NK-92 (cell line): ENCODE measurements around the gene LONRF3.

ENCODE experiments used
- DNase-seq: peaks from one replicate; lab custom pipeline; 2025; ENCODE audit not compliant: unreplicated experiment; lab: John Stamatoyannopoulos, UW

The LONRF3 gene

DNA sequence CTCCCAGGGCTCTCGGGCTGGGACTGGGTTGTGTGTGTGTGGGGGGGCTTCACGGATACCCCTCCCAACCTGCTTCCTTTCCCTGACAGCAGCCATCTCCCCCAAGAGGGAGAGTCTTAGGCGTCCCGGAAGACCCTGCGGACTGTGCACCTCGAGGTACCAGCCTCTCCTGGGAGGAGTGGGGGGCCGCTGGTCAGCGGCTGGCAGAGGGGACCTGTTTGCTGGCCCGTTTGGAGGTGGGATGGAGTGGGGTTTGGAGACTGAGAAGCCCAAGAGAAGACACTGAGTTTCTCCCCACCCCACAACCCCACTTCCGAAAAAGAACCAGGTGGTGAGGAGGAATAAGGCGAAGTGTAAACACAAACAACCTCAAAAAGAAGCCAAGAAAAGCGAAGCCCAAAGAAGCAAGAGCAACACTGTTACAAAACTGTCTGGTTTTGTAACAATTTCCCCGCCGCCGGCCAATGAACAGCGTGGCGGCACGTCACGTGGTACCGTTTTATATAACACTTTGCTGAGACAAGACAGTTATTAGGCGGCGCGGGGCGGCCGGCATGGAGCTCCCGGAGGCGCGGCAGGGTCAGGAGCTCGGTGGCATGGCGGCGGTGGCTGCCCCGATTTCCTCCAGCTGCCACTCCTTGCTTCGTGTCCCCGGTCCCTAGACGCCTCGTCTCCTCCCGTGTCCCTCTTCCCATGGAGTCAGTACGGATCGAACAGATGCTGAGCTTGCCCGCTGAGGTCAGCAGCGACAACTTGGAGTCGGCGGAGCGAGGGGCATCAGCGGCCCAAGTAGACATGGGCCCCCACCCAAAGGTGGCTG is at the start of gene LONRF3:
LONRF3 (plus strand) TSS at position 531 of the 820 bp plus-strand sequence; CDS start at position 694, 163 bp downstream.
- no peak for DNase-seq

- DNase-seq: no peak
Measured at GRCh38 chrX:118928151-118928550, 46.3 kb upstream of the LONRF3 start.

DNA sequence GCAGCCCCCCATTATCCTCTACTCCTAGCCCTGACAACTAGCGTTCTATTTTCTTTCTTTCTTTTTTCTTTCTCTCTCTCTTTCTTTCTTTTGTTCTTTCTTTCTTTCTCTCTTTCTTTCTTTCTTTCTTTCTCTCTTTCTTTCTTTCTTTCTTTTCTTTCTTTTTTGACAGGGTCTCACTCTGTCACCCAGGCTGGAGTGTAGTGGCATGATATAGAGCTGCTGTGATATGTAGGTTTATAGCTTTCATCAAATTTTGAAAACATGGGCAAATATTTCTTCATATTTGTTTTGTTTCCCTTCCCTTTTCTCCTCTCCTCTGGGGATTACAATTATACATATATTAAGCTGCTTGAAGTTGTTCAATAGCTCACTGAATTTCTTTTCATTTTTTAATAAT is 39.1 kb upstream of the LONRF3 start:
- no peak for DNase-seq

- DNase-seq: no peak
Measured at GRCh38 chrX:118941147-118941546, 33.3 kb upstream of the LONRF3 start.

- DNase-seq: no peak
Measured at GRCh38 chrX:118943102-118943501, 31.3 kb upstream of the LONRF3 start.

- no peak for DNase-seq
Measured at GRCh38 chrX:118945921-118946320, 28.5 kb upstream of the LONRF3 start.

GRCh38 chrX:118948270-118948669 is 26.1 kb upstream of the LONRF3 start:
- no peak for DNase-seq

DNA sequence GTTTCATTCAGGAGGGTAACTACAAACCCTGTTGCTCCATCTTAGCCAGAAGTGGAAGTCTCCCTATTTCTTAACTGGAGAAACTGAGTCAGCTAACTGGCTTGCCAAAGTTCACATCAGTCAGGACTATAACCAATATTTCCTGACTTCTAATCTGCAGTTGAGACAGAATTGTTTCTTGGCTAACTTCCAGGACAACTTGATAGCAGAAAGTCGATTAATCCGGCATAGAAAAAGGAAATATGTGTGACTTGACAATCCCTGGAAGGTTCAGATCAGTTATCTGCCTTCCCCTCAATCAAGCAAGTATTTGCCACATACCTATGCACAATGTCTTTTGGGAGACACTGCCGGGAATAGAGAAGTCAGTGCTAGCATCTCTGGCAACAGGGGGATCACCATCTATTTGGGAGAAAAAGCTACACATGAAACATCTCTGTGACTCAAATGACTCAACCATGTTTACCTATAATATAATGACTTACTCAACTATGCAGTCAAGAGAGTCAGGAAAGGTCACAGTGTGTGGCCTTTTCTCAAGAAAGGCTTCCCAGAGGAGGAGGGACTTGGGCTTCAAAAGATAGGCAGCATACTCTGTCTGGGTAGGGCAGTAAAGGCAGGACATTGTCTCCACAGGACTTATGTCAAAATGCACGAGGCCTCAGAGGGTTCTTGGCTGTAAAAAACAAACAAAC is 12.4 kb upstream of the LONRF3 start:
- no peak for DNase-seq

DNA sequence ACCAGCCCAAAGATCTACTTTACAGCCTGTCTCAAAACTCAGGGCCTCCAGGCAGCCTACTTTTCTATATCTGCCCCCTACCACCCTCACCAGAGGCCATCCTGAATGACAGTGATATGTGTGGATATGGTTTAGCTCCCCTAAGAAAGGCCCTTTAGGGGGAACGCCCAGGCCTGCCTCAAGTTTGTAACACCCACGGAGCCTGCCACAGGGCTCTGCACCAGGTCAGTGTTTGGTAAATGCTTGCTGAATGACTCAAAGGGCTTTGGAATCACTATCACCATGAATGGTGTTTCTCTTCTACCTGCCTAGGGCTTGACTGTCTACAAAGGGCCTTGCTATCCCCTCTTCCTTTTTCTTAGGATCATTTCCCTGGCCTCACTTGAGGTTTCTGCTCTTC is 11.3 kb upstream of the LONRF3 start:
- no peak for DNase-seq

GRCh38 chrX:118964252-118964651 is 10.2 kb upstream of the LONRF3 start:
- DNase-seq: no peak

DNA sequence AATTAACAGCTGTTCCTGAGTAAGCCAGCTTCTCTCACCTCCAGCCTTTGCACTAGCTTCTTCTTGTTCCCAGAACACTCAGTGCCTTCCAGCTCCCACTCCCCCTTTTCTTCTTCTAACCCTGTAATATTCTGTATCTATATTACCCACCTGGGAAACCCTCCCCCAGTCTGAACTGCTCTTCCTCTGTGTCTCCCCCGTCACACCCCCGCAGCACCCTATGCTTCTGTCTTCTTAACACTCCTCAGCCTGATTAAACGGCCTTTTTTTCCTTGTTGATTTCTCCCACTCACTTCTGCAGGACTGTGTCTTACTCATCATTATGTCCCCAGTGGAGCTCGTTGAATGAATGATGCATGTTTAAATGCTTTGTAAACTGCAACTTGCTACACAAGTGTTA is 9.0 kb upstream of the LONRF3 start:
- DNase-seq: no peak

- no peak for DNase-seq
Measured at GRCh38 chrX:118968031-118968430, 6.4 kb upstream of the LONRF3 start.

DNA sequence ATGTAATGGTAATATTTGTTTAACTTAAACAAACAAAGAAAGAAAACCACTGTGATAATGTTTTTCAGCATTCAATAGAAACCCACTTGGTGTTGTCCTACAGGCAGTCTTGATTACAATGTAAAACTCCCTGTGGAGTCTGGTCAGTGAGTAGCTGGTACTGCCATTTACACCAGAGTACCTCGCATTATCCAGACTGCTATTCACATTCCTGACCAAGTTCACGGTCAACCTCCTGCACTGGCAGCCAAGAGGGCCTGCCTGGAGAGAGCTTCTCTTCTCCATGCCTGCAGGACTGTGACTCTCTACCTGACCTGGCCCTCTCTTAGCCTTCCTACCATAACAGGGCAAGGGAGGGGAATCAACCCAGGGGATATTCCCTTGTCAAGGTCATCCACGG is 2.9 kb upstream of the LONRF3 start:
- no peak for DNase-seq

DNA sequence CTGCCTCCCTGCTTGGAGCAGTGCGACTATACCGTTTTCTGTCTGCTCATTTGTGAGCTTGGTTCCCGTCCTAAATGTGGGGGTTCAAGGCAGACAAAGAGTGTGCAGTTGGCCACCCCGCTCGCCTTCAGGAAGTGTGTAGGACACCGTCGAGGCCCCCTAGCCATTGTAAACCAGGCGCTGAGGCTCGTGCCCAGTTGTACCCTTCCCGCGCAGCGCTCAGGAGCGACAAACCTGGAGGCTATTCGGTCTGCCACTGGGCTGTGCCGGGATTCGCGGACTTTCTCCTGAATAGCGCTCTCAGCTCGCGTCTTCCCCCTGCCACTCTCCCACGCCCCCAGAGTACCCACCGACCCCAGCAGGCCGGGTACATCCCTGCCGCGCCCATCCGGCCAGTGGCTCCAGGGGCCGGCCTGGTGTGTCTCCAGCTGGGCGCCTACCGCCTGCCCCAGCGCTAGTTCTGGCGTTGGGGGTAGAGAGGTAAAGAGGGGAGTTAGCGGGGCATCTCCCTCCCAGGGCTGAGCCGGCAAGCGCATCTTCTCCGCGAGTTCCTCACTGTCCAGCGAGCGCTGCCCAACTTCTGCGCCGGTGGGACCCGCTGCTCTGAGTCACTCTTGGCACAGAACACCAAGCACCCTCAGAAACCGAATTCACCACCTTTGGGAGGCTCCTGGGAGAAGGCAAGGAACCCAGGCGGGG is 880 bp upstream of the LONRF3 start:
- no peak for DNase-seq

DNA sequence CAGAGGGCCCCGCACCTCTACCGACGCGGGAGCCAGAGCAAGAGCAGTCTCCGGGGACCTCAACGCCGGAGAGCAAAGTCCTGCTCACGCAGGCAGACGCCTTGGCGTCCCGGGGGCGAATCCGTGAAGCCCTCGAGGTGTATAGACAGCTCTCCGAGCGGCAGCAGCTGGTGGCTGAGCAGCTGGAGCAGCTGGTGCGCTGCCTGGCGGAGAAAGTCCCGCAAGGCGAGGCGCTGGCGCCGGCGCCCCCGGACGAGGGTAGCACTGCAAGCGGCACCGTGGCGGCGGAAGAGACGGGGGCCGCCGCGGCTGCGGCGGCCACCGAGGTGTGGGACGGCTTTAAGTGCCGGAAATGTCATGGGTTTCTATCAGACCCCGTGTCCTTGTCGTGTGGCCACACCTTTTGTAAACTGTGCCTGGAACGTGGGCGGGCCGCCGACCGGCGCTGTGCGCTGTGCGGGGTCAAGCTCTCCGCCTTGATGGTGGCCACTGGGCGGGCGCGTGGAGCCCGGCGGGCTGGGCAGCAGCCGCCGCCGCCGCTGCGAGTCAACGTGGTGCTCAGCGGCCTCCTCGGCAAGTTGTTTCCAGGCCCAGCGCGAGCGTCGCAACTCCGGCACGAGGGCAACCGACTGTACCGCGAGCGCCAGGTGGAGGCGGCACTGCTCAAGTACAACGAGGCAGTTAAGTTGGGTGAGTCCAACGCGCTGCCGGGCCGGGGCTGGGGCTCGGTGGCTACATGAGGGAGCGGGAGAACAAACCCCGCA is 672 bp downstream of the LONRF3 start:
- DNase-seq: no peak

GRCh38 chrX:118975831-118976598 is 1.6 kb downstream of the LONRF3 start:
- DNase-seq: no peak

DNA sequence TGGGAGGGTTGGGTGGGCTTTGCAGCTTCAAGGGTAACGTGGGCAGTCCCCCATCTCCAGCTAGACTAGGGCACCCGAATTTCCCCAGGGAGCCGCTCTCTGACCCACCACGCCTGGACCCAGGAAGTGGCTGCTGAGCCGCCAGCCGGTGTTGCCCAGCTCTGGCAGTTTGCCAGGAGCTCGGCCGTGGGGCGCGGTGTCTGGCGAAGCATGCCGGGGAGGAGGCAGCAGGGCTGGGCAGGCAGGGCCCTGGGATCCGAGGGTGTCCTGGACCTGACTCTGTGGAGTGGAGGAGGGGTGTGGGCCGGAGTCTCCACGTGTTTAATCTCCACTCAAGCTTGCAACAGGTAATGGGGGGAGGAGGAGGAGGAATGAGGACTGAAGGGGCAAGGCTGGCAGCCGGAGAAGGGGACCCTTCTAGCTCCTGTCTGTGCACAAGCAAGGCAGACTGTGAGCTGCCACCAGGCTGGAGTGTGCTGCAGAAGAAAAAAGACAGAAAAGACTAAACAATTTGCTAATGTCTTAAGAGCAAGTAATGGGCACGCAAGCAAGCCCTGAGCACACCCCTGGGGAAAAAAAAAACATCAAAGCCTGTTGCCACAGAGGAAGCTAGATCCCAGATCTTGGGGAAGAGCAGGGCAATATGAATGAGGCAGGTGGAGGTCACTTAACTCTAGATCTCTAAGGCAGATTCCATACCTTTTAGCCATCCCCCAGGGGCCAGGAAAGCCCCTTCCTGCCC is 2.4 kb downstream of the LONRF3 start:
- DNase-seq: no peak

DNA sequence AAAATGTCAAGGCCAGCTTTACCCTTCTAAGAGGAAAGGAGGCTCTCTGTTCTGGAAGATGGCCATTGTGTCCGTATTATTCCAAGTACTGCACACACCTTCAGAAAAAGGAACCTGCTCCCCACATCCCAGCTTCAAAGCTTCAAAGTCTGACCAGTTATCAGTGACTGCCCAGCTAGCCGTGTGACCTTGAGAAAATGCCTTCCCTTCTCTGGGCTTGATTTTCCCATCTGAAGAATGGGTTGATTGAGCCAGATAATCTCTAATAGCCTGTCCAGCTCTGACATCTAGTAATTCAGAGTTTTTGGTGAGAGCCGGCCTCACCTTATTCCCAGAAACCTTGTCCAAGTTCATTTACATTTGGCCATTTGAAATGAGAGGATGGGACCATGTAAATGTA is 3.0 kb downstream of the LONRF3 start:
- no peak for DNase-seq

- no peak for DNase-seq
Measured at GRCh38 chrX:118978451-118978850, 4.0 kb downstream of the LONRF3 start.

- no peak for DNase-seq
Measured at GRCh38 chrX:118980761-118981160, 6.3 kb downstream of the LONRF3 start.
